Transverse colon (tissue), 4 donors: ENCODE results near the gene NLGN4X. TPM values are rescaled to one million over a fixed set of nuclear protein-coding genes. Genes with fewer than 3 reads are reported as not detected.

Experiments
- DNase-seq: peaks from one replicate; pipeline ENCODE4 v3.0.0-alpha.2; 2019
- H3K27ac ChIP-seq, 4 donors: fragments of 200-600 bp; sonication (generic); 2 replicates each; pipeline ENCODE4 v1.5.1; 2016 to 2018; ENCODE audit warnings: inconsistent platforms in 4 of 4
- H3K27me3 ChIP-seq: fragments of 200-600 bp; sonication (generic); 2 replicates; pipeline ENCODE4 v1.5.1; 2017; ENCODE audit warnings: inconsistent platforms
- H3K36me3 ChIP-seq, 4 donors: fragments of 200-600 bp; sonication (generic); 2 replicates each; pipeline ENCODE4 v1.5.1; 2017 to 2019; ENCODE audit warnings: inconsistent platforms in 4 of 4
- H3K4me1 ChIP-seq, 4 donors: fragments of 200-600 bp; sonication (generic); 2 replicates each; pipeline ENCODE4 v1.5.1; 2017 to 2020; ENCODE audit warnings: inconsistent platforms in 4 of 4
- H3K4me3 ChIP-seq, 4 donors: fragments of 200-600 bp; sonication (generic); 1 replicate in 1 of 4; 2 replicates in 3 of 4; pipeline versions ENCODE4 v1.5.1 to v1.6.1; 2017 to 2019; ENCODE audit warnings: inconsistent platforms in 4 of 4
- H3K9me3 ChIP-seq, 2 donors: fragments of 200-600 bp; sonication (generic); 2 replicates each; pipeline ENCODE4 v1.5.1; 2017 to 2019; ENCODE audit warnings: inconsistent platforms in 2 of 2
- EP300 ChIP-seq: sonication (generic); formaldehyde crosslinking; IDR thresholded peaks from one replicate; pipeline ENCODE4 v1.6.1; 2017; ENCODE audit warnings: antibody characterized with exemption, low read depth
- POLR2A ChIP-seq: fragments of 450-650 bp; IDR thresholded peaks from one replicate; pipeline ENCODE4 v1.6.1; 2016; ENCODE audit warnings: antibody characterized with exemption, mild to moderate bottlenecking, moderate library complexity
- POLR2AphosphoS5 ChIP-seq, 3 donors: sonication (generic); formaldehyde crosslinking; IDR thresholded peaks; one replicate each; pipeline ENCODE4 v1.6.1; 2016; ENCODE audit warnings: antibody characterized with exemption in 3 of 3
- WGBS, 2 donors: methylation state at CpG; one replicate each; pipeline ENCODE4 v1.1.5; 2018; ENCODE audit warnings: low coverage in 1 of 2; 5-methylcytosine and 5-hydroxymethylcytosine counted together
- in situ Hi-C, 4 donors: fragments of 200-750 bp; cut with MboI; loops; one replicate each; pipeline versions ENCODE4 v1.15.0 to v1.15.1; 2017; ENCODE audit warnings: low sequenced_read_pairs in 3 of 4, low pct_ligation_motif_present in 1 of 4, low pct_unique_long_range_greater_than_20kb in 1 of 4
- intact Hi-C: fragments of 100-400 bp; cut with DNase I; formaldehyde crosslinking; loops from one replicate; pipeline ENCODE4 v1.15.1; 2023; ENCODE audit warnings: low total_unique reads
- total RNA-seq, 4 donors: library from RNA; depleted of rRNA; stranded (reverse); fragments of >200 nt; gene quantifications; one replicate each; pipeline ENCODE4 v1.1.0, GENCODE V29; 2016
- TF ChIP-seq, protein P1 (sequence below), 5 experiments: fragments of 200-600 bp in 3 of 5; fragments of 450-650 bp in 2 of 5; sonication (generic) in 3 of 5; IDR thresholded peaks; 1 replicate in 2 of 5; 2 replicates in 3 of 5; pipeline ENCODE4 v1.5.1; 2016 to 2017; ENCODE audit warnings: antibody characterized with exemption in 5 of 5, inconsistent platforms in 3 of 5, mild to moderate bottlenecking in 2 of 5, moderate library complexity in 1 of 5

NLGN4X gene
- total RNA-seq, 4 donors from 2014 or later = 0.96 to 1.7 (median 1.5) TPM; not detected in 1

DNA sequence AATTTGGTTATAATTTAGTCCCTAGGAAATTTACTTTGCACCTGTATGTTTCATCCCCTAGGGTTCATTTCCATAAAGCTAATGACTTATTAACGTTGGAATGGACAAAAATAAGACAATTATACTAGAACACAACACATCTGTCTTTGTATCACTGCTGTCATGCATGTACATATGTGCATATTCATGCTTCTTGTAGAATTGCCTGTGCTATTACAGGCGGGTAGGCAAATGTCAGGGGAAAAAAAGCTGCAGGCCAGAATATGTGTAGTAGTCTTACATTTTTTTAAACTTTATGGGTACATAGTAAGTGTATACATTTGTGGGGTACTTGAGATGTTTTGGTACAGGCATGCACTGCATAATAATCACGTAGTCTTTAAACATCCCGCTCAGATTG lies 209.6 kb downstream of the NLGN4X start:
- H3K27me3 ChIP-seq = no peaks in the 10 kb centered on the region
- no peaks in the 10 kb centered on the region for H3K9me3 ChIP-seq
- no peak overlapping the region for H3K27ac ChIP-seq
- no peak overlapping the region for H3K4me3 ChIP-seq
- DNase-seq = no peak
- TF ChIP-seq, protein P1, sequence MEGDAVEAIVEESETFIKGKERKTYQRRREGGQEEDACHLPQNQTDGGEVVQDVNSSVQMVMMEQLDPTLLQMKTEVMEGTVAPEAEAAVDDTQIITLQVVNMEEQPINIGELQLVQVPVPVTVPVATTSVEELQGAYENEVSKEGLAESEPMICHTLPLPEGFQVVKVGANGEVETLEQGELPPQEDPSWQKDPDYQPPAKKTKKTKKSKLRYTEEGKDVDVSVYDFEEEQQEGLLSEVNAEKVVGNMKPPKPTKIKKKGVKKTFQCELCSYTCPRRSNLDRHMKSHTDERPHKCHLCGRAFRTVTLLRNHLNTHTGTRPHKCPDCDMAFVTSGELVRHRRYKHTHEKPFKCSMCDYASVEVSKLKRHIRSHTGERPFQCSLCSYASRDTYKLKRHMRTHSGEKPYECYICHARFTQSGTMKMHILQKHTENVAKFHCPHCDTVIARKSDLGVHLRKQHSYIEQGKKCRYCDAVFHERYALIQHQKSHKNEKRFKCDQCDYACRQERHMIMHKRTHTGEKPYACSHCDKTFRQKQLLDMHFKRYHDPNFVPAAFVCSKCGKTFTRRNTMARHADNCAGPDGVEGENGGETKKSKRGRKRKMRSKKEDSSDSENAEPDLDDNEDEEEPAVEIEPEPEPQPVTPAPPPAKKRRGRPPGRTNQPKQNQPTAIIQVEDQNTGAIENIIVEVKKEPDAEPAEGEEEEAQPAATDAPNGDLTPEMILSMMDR (IDR thresholded peaks at IDR 0.05) = no peak
- TF ChIP-seq POLR2A = no peak
- no peak for TF ChIP-seq POLR2AphosphoS5 (IDR thresholded peaks at IDR 0.05)
- TF ChIP-seq EP300 = no peak
- 72% methylated on average over 2 to 4 of the region's 4 CpGs for WGBS, 2 donors
- H3K36me3 ChIP-seq = no peaks in the 10 kb centered on the region
- no peaks in the 10 kb centered on the region for H3K4me1 ChIP-seq
- in situ Hi-C loops (no loop called here), intact Hi-C loops (no loop called here)

DNA sequence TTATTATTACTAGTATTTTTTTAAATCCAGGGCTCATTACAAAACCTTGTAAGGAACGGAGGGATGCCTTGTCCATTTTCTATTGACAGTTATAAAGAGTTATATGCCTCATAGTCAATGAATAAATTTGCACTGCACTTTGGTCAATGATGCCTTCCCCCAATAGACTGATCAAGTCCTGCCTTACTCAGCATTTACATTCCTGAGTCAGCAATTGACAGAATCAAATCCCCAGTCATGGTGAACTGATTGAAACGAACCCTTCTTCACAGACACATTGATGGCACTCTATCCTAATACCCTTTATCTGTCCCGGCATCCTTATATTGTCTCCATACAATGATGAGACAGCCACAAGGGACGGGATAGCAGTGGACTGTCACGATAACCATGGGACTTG lies 213.2 kb downstream of the NLGN4X start:
- H3K36me3 ChIP-seq = no peaks in the 10 kb centered on the region
- intact Hi-C loops = no loop called here
- no peak for DNase-seq
- H3K4me3 ChIP-seq = no peak overlapping the region
- 75% methylated on average over 3 to 5 of the region's 5 CpGs for WGBS, 2 donors
- in situ Hi-C loops = no loop called here
- H3K9me3 ChIP-seq = no peaks in the 10 kb centered on the region
- TF ChIP-seq EP300 (no peak), POLR2AphosphoS5 (IDR thresholded peaks at IDR 0.05) (no peak)
- H3K27me3 ChIP-seq = no peaks in the 10 kb centered on the region
- no peak overlapping the region for H3K27ac ChIP-seq
- H3K4me1 ChIP-seq = no peaks in the 10 kb centered on the region

DNA sequence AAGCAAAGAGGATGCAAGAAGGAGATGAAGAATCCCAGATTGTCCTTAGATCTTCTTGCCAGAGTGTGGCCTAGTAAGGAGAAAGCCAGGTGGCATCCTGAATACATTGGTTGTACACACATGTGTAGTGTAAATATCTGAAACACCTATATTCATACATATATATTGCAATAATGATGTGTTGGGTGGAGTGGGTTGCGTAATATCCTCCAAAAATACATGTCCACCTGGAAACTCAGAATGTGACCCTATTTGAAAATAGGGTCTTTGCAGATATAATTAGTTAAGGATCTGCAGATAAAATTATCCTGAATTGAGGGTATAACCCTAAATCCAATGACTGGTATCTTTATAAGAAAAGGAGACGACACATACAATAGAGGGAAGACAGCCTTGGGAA lies 216.3 kb downstream of the NLGN4X start:
- Histone ChIP-seq H3K27ac (no peak overlapping the region), H3K4me3 (no peak overlapping the region), H3K36me3 (no peaks in the 10 kb centered on the region), H3K9me3 (no peaks in the 10 kb centered on the region), H3K27me3 (no peaks in the 10 kb centered on the region), H3K4me1 (no peaks in the 10 kb centered on the region)
- TF ChIP-seq EP300 = no peak
- TF ChIP-seq, protein P1 (IDR thresholded peaks at IDR 0.05) = no peak
- no peak for TF ChIP-seq POLR2A
- TF ChIP-seq POLR2AphosphoS5 (IDR thresholded peaks at IDR 0.05) = no peak
- DNase-seq = no peak
- 72 to 91% methylated on average over 2 of the region's 2 CpGs for WGBS, 2 donors
- intact Hi-C loops = no loop called here
- in situ Hi-C loops = no loop called here

DNA sequence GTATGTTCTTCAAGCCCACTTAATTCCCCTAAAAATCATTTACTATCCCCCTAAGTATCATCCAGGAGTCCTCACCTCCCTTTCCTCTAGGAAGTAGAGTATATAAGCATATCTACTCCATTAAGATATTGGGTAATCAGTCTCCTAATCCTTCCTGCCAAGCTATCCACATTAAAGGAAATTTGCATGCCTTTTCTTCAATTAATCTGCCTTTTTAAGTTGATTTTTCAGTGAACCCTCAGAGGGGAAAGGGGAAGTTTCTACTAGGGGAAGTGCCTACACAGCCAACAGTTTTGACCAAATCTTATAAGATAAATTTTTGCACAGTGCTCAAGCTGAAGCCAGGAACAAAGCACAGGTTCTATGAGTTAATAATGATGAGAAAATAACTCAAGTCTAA lies 222.8 kb downstream of the NLGN4X start:
- no peak for DNase-seq
- TF ChIP-seq, protein P1 (IDR thresholded peaks at IDR 0.05) = no peak
- TF ChIP-seq EP300 (no peak), POLR2A (no peak), POLR2AphosphoS5 (IDR thresholded peaks at IDR 0.05) (no peak)
- Histone ChIP-seq H3K9me3 (no peaks in the 10 kb centered on the region), H3K4me1 (no peaks in the 10 kb centered on the region), H3K4me3 (no peak overlapping the region), H3K27ac (no peak overlapping the region), H3K36me3 (no peaks in the 10 kb centered on the region), H3K27me3 (no peaks in the 10 kb centered on the region)
- in situ Hi-C loops = no loop called here
- intact Hi-C loops = no loop called here

DNA sequence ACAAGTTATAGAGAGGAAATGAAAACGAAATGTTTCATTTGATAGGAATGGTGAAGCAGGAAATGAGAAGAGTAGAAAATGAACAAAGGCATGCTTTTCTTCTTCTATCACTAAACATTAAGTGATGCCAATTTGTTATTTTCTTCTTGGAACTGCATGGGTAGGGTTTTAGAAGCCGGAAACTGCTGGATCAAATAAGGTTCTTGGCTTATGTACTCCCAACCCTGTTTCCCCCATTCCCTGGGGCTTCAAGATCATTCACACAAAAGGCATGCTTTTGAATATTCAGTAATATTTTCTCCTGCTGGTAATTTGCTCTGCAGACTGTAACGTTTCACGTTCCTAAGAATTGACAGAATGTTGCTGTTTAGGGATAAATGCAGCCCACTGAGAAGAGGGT lies 224.1 kb downstream of the NLGN4X start:
- in situ Hi-C loops (no loop called here), intact Hi-C loops (no loop called here)
- Histone ChIP-seq H3K27ac (no peak overlapping the region), H3K27me3 (no peaks in the 10 kb centered on the region), H3K4me3 (no peak overlapping the region), H3K36me3 (no peaks in the 10 kb centered on the region), H3K9me3 (no peaks in the 10 kb centered on the region), H3K4me1 (no peaks in the 10 kb centered on the region)
- DNase-seq = no peak
- 65 to 77% methylated on average over 3 to 4 of the region's 4 CpGs for WGBS, 2 donors
- no peak for TF ChIP-seq POLR2A
- no peak for TF ChIP-seq POLR2AphosphoS5 (IDR thresholded peaks at IDR 0.05)
- TF ChIP-seq EP300 = no peak
- TF ChIP-seq, protein P1 (IDR thresholded peaks at IDR 0.05) = no peak
